Ovary (tissue), 3 donors: ENCODE data around the gene CIITA.

Source experiments
- EP300 ChIP-seq: sonication (generic); formaldehyde crosslinking; IDR thresholded peaks from one replicate; pipeline ENCODE4 v1.6.1; 2017; ENCODE audit warnings: antibody characterized with exemption
- POLR2A ChIP-seq: fragments of 450-650 bp; IDR thresholded peaks from one replicate; pipeline ENCODE4 v1.6.1; 2017; ENCODE audit warnings: antibody characterized with exemption, mild to moderate bottlenecking, moderate library complexity
- TF ChIP-seq, protein P1 (sequence below), 3 donors: fragments of 450-650 bp in 2 of 3; fragments of 200-600 bp in 1 of 3; IDR thresholded peaks; one replicate each; pipeline versions ENCODE4 v1.5.1 to v1.8.0; 2016 to 2022; ENCODE audit warnings: antibody characterized with exemption in 3 of 3, mild to moderate bottlenecking in 1 of 3
- donor health status: DM: no; HTN: no; CAD: no.

- TF ChIP-seq EP300 (no peak), POLR2A (no peak)
- TF ChIP-seq, protein P1, sequence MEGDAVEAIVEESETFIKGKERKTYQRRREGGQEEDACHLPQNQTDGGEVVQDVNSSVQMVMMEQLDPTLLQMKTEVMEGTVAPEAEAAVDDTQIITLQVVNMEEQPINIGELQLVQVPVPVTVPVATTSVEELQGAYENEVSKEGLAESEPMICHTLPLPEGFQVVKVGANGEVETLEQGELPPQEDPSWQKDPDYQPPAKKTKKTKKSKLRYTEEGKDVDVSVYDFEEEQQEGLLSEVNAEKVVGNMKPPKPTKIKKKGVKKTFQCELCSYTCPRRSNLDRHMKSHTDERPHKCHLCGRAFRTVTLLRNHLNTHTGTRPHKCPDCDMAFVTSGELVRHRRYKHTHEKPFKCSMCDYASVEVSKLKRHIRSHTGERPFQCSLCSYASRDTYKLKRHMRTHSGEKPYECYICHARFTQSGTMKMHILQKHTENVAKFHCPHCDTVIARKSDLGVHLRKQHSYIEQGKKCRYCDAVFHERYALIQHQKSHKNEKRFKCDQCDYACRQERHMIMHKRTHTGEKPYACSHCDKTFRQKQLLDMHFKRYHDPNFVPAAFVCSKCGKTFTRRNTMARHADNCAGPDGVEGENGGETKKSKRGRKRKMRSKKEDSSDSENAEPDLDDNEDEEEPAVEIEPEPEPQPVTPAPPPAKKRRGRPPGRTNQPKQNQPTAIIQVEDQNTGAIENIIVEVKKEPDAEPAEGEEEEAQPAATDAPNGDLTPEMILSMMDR (IDR thresholded peaks at IDR 0.05) = no peak
Measured at GRCh38 chr16:10849736-10850477, 27.1 kb upstream of the CIITA start.
